Activated T-cell treated with anti-CD3 and anti-CD28 coated beads for 4 hours (primary cell): ENCODE results near the gene GRIK4.
"Not testable (repeated sequence)": the region's sequence is repeated elsewhere in the genome, so short reads cannot be mapped to it uniquely, and the experiment has no call there.

Source experiments
- DNase-seq: peaks from one replicate; pipeline ENCODE4 v3.0.0-alpha.2; 2020

GRIK4 gene

DNA sequence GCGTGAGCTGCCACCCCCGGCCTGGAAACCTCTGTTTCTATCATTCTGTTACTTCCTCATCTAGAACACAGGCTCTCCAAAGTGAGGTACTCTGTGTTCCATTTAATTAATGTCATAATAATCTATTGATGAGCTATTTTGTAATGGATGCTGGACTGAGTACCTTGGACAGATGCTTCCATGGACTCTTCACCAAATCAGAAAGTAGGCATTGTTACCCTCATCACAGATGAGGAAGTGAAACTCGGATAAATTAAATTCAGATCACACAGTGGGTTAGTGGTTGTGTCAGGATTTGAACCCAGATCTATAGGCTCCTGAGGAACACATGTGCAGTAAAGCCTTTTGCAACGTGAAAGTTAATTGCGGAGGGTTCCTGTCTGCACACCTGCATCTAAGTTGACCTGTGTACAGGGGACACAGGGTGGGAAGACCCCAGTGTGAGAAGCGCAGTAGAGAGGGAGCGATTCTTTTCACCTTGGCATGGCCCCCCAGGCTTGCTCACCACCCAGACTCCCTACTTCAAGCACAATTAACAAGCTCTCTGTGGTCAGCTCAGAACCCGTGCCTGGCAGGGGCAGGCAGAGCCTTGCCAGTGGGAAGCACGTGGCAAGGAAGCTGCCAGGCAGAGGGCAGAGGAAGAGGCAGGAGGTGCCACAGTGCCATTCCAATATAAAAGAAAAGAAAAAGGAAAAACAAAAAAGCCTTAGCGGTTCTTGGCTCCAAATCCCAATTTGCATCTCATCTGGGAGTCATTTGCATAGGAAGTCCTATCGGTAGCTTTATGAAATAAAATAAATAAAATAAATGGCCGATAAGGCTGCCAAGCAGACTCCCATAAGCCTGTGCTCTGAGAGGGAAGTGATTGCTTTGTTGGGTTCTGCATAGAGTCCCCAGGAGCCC is 239.3 kb downstream of the GRIK4 start:
- no peak for DNase-seq

- no peak for DNase-seq
Observed at GRCh38 chr11:120751550-120751949, 240.0 kb downstream of the GRIK4 start.

DNA sequence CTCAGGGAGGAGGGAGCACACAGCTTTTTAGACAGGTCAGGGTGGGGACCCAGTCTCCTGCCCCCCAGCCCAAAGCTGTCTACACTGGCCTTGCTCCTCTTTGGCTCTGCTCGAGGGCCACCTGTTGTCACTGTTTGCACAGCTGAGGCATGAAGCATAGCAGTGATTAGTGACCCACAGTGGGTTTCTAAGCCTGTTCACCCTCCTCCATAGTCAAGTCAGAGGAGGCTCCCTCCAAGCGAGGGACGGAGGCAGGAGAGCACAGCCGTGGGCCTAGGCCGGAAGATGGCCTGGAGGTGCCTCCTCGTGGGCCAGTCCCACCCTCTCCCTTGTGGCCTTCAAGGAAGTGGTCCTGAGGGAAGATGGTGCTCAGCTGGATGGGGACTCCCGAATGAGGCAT is 241.1 kb downstream of the GRIK4 start:
- no peak for DNase-seq

- no peak for DNase-seq
Observed at GRCh38 chr11:120756931-120757330, 245.4 kb downstream of the GRIK4 start.

DNA sequence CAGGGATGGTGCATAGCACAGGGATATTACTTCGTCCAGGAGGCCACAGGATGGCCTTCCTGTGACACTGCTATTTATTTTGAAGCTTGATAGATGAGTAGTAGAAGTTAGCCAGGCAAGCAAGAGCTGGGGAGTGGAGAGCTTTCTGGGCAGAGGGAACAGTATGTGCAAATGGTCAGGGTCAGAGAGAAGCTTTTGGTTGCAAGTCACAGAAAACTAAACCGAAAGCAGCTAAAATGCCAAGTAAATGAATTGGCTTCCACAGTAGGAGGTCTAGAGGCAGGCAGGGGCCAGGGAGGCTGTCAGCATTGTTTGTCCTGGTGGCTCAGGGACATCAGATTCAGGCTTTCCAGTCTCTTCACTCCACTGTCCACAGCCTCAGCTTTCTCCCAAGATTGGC is 247.5 kb downstream of the GRIK4 start:
- no peak for DNase-seq

DNA sequence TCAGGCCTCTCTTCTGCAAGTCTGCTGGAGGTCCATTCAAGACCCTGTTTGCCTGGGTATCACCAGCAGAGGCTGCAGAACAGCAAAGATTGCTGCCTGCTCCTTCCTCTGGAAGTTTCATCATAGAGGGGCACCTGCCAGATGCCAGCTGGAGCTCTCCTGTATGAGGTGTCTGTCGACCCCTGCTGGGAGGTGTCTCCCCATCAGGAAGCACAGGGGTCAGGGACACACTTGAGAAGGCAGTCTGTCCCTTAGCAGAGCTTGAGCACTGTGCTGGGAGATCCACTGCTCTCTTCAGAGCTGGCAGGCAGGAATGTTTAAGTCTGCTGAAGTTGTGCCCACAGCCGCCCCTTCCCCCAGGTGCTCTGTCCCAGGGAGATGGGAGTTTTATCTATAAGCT is 254.2 kb downstream of the GRIK4 start:
- DNase-seq = not testable (repeated sequence)

DNA sequence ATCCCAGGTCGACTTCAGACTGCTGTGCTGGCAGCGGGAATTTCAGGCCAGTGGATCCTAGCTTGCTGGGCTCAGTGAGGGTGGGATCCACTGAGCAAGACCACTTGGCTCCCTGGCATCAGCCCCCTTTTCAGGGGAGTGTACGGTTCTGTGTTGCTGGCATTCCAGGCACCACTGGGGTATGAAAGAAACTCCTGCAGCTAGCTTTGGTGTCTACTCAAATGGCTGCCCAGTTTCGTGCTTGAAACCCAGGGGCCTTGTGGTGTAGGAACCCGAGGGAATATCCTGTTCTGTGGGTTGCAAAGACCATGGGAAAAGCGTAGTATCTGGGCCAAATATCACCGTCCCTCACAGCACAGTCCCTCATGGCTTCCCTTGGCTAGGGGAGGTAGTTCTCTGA is 254.8 kb downstream of the GRIK4 start:
- no peak for DNase-seq

- no peak for DNase-seq
Observed at GRCh38 chr11:120768949-120769348, 257.4 kb downstream of the GRIK4 start.

DNA sequence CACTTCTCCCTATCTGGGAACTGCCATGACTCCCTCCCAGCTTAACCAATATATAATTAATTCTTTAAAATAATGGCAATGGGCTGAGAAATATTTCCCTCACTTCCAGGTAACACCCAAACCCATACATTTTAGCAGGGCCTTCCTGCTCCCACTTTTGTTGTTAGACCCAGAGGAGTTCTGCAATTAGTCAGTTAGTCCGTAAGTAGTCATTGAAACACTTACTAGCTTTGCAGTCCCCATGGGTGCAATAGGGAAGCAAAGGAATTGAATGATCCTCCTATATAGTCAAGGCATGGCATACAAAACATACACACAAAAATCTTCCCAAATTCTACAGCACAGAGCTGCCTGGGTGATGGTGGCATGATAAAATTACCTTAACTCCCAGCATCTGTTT is 258.4 kb downstream of the GRIK4 start:
- no peak for DNase-seq

- DNase-seq = no peak
Observed at GRCh38 chr11:120771551-120772060, 260.1 kb downstream of the GRIK4 start.

GRCh38 chr11:120773501-120774031 is 262.0 kb downstream of the GRIK4 start:
- DNase-seq = no peak

DNA sequence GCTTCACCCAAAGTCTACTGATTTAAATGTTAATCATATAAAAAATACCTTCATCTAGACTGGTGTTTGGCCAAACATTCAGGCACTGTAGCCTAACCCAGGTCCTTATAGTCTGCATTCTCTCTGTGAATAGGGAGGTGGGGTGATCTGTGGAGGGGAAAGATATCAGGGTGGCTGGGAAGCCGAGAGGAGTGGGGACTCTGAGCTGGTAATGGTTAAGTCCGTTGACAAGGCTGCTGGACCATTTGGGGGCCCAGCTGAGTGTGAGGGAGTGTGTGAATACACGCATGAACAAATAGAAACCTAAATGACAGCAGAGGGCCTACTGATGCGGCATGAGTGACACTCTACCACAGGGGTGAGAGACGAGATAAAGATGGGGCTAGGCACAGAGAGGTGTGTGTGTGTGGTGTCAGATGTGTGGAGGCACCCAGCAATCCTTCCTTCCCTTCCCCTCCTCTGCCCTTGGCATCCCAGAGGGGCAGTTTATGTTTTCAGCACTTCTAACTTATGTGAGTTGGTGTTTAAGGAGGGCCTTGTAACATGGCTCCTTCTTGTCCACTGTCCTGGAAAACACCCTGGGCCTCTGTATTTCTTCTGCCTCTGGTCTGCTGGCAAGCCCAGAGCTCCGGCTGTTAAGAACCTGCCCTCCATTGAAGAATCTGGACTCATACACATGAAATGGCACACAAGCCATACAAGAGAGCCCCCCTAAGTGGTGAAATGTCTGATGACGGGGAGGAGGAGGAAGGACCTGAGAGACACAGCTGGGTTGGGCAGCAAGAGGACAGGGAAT is 263.2 kb downstream of the GRIK4 start:
- DNase-seq = no peak

- DNase-seq = no peak
Observed at GRCh38 chr11:120775986-120776951, 264.7 kb downstream of the GRIK4 start.

- no peak for DNase-seq
Observed at GRCh38 chr11:120778685-120779490, 267.3 kb downstream of the GRIK4 start.

GRCh38 chr11:120780239-120780638 is 268.7 kb downstream of the GRIK4 start:
- DNase-seq = no peak

GRCh38 chr11:120781486-120782120 is 270.1 kb downstream of the GRIK4 start:
- no peak for DNase-seq

GRCh38 chr11:120784566-120785251 is 273.2 kb downstream of the GRIK4 start:
- no peak for DNase-seq

DNA sequence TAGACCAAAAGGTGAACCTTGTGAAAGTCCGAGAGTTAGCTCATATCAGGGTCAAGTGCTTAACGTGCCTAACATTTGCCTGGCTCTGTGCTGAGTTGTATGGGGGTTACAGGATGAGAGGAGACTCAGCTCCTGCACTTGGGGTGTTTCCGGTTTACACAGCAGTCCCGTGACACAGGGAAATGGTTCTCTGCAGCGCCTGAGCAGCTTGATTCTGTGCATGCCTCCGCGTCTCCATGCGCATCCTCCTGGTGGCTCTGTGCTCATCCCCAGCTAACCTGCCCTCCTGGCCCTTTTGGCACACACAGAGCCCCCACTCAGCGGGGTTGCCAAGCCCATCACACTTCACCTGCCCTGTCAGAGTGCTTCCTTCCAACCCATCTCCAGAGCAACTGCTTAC is 274.0 kb downstream of the GRIK4 start:
- no peak for DNase-seq

GRCh38 chr11:120786206-120786735 is 274.7 kb downstream of the GRIK4 start:
- no peak for DNase-seq

- DNase-seq = not testable (repeated sequence)
Observed at GRCh38 chr11:120787224-120787623, 275.7 kb downstream of the GRIK4 start.
